Kidney epithelial cell (primary cell): ENCODE results near the gene PARD6B. TPM values are rescaled to one million over a fixed set of nuclear protein-coding genes. Genes with fewer than 3 reads are reported as not detected.
A peak's percentile ranks its signal among the peaks of the same experiment; 100 is the strongest.

ENCODE experiments used
- DNase-seq: peaks from one replicate; pipeline ENCODE4 v3.0.0-alpha.2; 2010; ENCODE audit warnings: low read depth
- H3K27me3 ChIP-seq: 2 replicates; pipeline ENCODE4 v1.6.0; 2011; ENCODE audit warnings: low read length; ENCODE audit not compliant: control insufficient read depth, insufficient read depth
- H3K36me3 ChIP-seq: 2 replicates; pipeline ENCODE4 v1.5.1; 2011; ENCODE audit warnings: low read length; ENCODE audit not compliant: control insufficient read depth, insufficient read depth
- H3K4me3 ChIP-seq: 2 replicates; pipeline ENCODE4 v1.5.1; 2011; ENCODE audit warnings: low read depth, mild to moderate bottlenecking, control low read depth, low read length
- CTCF ChIP-seq: IDR thresholded peaks from 2 replicates; pipeline ENCODE4 v1.5.1; 2011; ENCODE audit warnings: mild to moderate bottlenecking, moderate library complexity, low read length, control low read depth, inconsistent platforms; ENCODE audit not compliant: insufficient read depth, poor library complexity, severe bottlenecking
- total RNA-seq: library from RNA; depleted of rRNA; stranded (reverse); fragments of >200 nt; gene quantifications from 2 replicates; pipeline ENCODE4 v1.2.3, GENCODE V29; 2015

PARD6B gene
- total RNA-seq, 1 donor from 2014 or later, result 24.0 TPM

GRCh38 chr20:50730765-50731054 is 670 bp upstream of the PARD6B start:
- no peak for TF ChIP-seq CTCF
- Histone ChIP-seq H3K4me3 (peak overlapping the region; percentile 40), H3K27me3 (no peaks in the 10 kb centered on the region), H3K36me3 (no peaks in the 10 kb centered on the region)
- no peak for DNase-seq

- no peaks in the 10 kb centered on the region for H3K27me3 ChIP-seq
- TF ChIP-seq CTCF, result no peak
- no peak for DNase-seq
- H3K36me3 ChIP-seq, result no peaks in the 10 kb centered on the region
- peak overlapping the region; percentile 78 for H3K4me3 ChIP-seq
Observed at GRCh38 chr20:50731930-50732690, 730 bp downstream of the PARD6B start.

- Histone ChIP-seq H3K36me3 (no peaks in the 10 kb centered on the region), H3K4me3 (peak overlapping the region; percentile 78), H3K27me3 (no peaks in the 10 kb centered on the region)
- DNase-seq, result no peak
- TF ChIP-seq CTCF, result no peak
Observed at GRCh38 chr20:50733644-50734349, 2.4 kb downstream of the PARD6B start.

GRCh38 chr20:50734730-50735679 is 3.6 kb downstream of the PARD6B start:
- no peaks in the 10 kb centered on the region for H3K36me3 ChIP-seq
- no peak for DNase-seq
- TF ChIP-seq CTCF, result no peak

GRCh38 chr20:50735813-50736212 is 4.4 kb downstream of the PARD6B start:
- no peak for TF ChIP-seq CTCF
- Histone ChIP-seq H3K27me3 (no peaks in the 10 kb centered on the region), H3K4me3 (no peak overlapping the region), H3K36me3 (no peaks in the 10 kb centered on the region)
- DNase-seq, result no peak

More at GRCh38 chr20:50734730-50735679, 3.6 kb downstream of the PARD6B start:
- H3K27me3 ChIP-seq, result no peaks in the 10 kb centered on the region
- H3K4me3 ChIP-seq, result peak overlapping the region; percentile 78
